Pancreas (tissue), 10 donors: ENCODE measurements around the gene ZNF630. TPM values are rescaled to one million over a fixed set of nuclear protein-coding genes. Genes with fewer than 3 reads are reported as not detected.
"Not testable (repeated sequence)": the region's sequence is repeated elsewhere in the genome, so short reads cannot be mapped to it uniquely, and the experiment has no call there.

ENCODE experiments used
- ATAC-seq, 4 donors: fragments of 200-7000 bp; cut with Tn5 transposase; one replicate each; pipeline versions ENCODE4 v1.8.0 to v1.9.1; 2020; ENCODE audit warnings: mild to moderate bottlenecking in 4 of 4, moderate library complexity in 4 of 4
- DNase-seq, 6 donors: peaks; one replicate each; pipeline ENCODE4 v3.0.0-alpha.2; 2020
- FAIRE-seq: peaks from 2 replicates; lab custom pipeline; 2012; peaks lifted over from hg19 to GRCh38; lab: Jason Lieb, UNC
- H3K27ac ChIP-seq, 4 donors: fragments of 200-600 bp; sonication (generic); 1 replicate in 3 of 4; 2 replicates in 1 of 4; pipeline versions ENCODE4 v1.5.0 to v1.8.0; 2020
- H3K27me3 ChIP-seq, 4 donors: fragments of 200-600 bp; one replicate each; pipeline ENCODE4 v1.8.0; 2021
- H3K36me3 ChIP-seq, 3 donors: fragments of 200-600 bp; sonication (generic) in 1 of 3; one replicate each; pipeline versions ENCODE4 v1.5.0 to v1.8.0; 2020 to 2021
- H3K4me1 ChIP-seq, 3 donors: fragments of 200-600 bp; one replicate each; pipeline ENCODE4 v1.8.0; 2021
- H3K4me3 ChIP-seq, 4 donors: fragments of 200-600 bp; sonication (generic) in 2 of 4; one replicate each; pipeline versions ENCODE4 v1.5.0 to v1.8.0; 2020 to 2021
- H3K9me3 ChIP-seq, 4 donors: fragments of 200-600 bp; one replicate each; pipeline ENCODE4 v1.8.0; 2021
- CTCF ChIP-seq, 4 donors: fragments of 200-600 bp; sonication (generic) in 3 of 4; IDR thresholded peaks; one replicate each; pipeline versions ENCODE4 v1.5.0 to v1.8.0; 2021; ENCODE audit warnings: antibody characterized with exemption in 4 of 4
- WGBS, 2 donors: extraction: QIAGEN DNeasy Blood & Tissue Kit; methylation state at CpG; one replicate each; pipeline ENCODE4 v1.1.7; 2013; 5-methylcytosine and 5-hydroxymethylcytosine counted together
- intact Hi-C, 3 donors: fragments of 100-400 bp; cut with DNase I; formaldehyde crosslinking; loops; one replicate each; pipeline versions ENCODE4 v1.11.1 to v1.14.2; 2022
- polyA plus RNA-seq, 2 donors: library from polyadenylated mRNA; stranded (reverse); fragments of 200-250 nt; gene quantifications; one replicate each; pipeline ENCODE4 v1.2.3, GENCODE V29; 2013
- total RNA-seq, 6 donors: library from RNA; stranded (reverse); fragmentation: NEBNext Ultra II Directional in 4 of 6; extraction: Animal tissue kit (Norgen Biotek cat#: 25700) in 4 of 6; gene quantifications; one replicate each; pipeline versions ENCODE4 v1.2.1 to v1.2.4, GENCODE V29; 2021 to 2023
- donor health status: healthy with polysubstance abuse.
- donor health status: DM: no; HTN: no; CAD: no; lungs with moderate emphysema.
- donor health status: DM: no; HTN: no; CAD: no.
- donor health status: control.
- donor health status: control.
- donor health status: Bipolar disorder and iron deficiency.
- donor health status: DM: yes; HTN: yes; CAD: no.
- donor health status: DM: no; HTN: no; CAD: no.
- donor health status: DM: no; HTN: no; CAD: no.
- donor health status: DM: yes; HTN: yes; CAD: no.

The ZNF630 gene
- total and polyA plus RNA-seq, 8 donors: 1.3 to 2.9 (median 1.4) TPM

- H3K27ac ChIP-seq: no peak overlapping the region
- no peak overlapping the region for H3K4me3 ChIP-seq
- H3K4me1 ChIP-seq: no peaks in the 10 kb centered on the region
- no peak for TF ChIP-seq CTCF (IDR thresholded peaks at IDR 0.05)
- no peak for DNase-seq
- no peaks in the 10 kb centered on the region for H3K27me3 ChIP-seq
- FAIRE-seq: no peak
- H3K9me3 ChIP-seq: no peaks in the 10 kb centered on the region
- ATAC-seq: no peak
- 45 to 65% methylated on average over 4 of the region's 4 CpGs for WGBS, 2 donors
- no peaks in the 10 kb centered on the region for H3K36me3 ChIP-seq
- intact Hi-C loops: loop anchor here in 1 of 3 donors (10.0 kb wide), 1 partner anchor 191 kb away; no protein-coding TSS in a partner anchor
Measured at GRCh38 chrX:48035891-48036290, 35.5 kb downstream of the ZNF630 start.

- not testable (repeated sequence) for H3K27me3 ChIP-seq, ATAC-seq, H3K27ac ChIP-seq, H3K36me3 ChIP-seq, DNase-seq, H3K9me3 ChIP-seq, H3K4me1 ChIP-seq, H3K4me3 ChIP-seq, FAIRE-seq
- intact Hi-C loops: loop anchor here in 1 of 3 donors (10.0 kb wide), 1 partner anchor 186 kb away; no protein-coding TSS in a partner anchor
- 65 to 77% methylated on average over 10 of the region's 10 CpGs for WGBS, 2 donors
Measured at GRCh38 chrX:48030641-48031173, 40.7 kb downstream of the ZNF630 start.

GRCh38 chrX:48030237-48030636, 41.2 kb downstream of the ZNF630 start:
- WGBS, 2 donors: 76% methylated on average over 10 of the region's 10 CpGs

GRCh38 chrX:48028091-48028490, 43.3 kb downstream of the ZNF630 start:
- Histone ChIP-seq H3K27ac (no peak overlapping the region), H3K9me3 (no peaks in the 10 kb centered on the region), H3K4me1 (no peaks in the 10 kb centered on the region), H3K36me3 (no peaks in the 10 kb centered on the region), H3K4me3 (no peak overlapping the region), H3K27me3 (no peaks in the 10 kb centered on the region)
- ATAC-seq: no peak
- DNase-seq: no peak
- no peak for TF ChIP-seq CTCF (IDR thresholded peaks at IDR 0.05)
- WGBS, 2 donors: 85 to 91% methylated on average over 8 of the region's 8 CpGs
- intact Hi-C loops: loop anchor here in 1 of 3 donors (10.0 kb wide), 1 partner anchor 183 kb away; no protein-coding TSS in a partner anchor
- no peak for FAIRE-seq

More at GRCh38 chrX:48030237-48030636, 41.2 kb downstream of the ZNF630 start:
- intact Hi-C loops: loop anchor here in 1 of 3 donors (10.0 kb wide), 1 partner anchor 185 kb away; no protein-coding TSS in a partner anchor
- Histone ChIP-seq H3K36me3 (no peaks in the 10 kb centered on the region), H3K4me1 (no peaks in the 10 kb centered on the region), H3K27me3 (no peaks in the 10 kb centered on the region), H3K27ac (no peak overlapping the region), H3K9me3 (no peaks in the 10 kb centered on the region), H3K4me3 (no peak overlapping the region)
- no peak for TF ChIP-seq CTCF (IDR thresholded peaks at IDR 0.05)
- no peak for FAIRE-seq
- no peak for ATAC-seq
- DNase-seq: no peak

GRCh38 chrX:48027545-48027944, 43.9 kb downstream of the ZNF630 start:
- 54 to 64% methylated on average over 3 to 4 of the region's 4 CpGs for WGBS, 2 donors
- not testable (repeated sequence) for FAIRE-seq, ATAC-seq, H3K27me3 ChIP-seq, DNase-seq, H3K4me3 ChIP-seq, H3K36me3 ChIP-seq, H3K9me3 ChIP-seq, H3K27ac ChIP-seq, H3K4me1 ChIP-seq
- intact Hi-C loops: loop anchor here in 1 of 3 donors (10.0 kb wide), 1 partner anchor 183 kb away; no protein-coding TSS in a partner anchor

GRCh38 chrX:48025561-48025960, 45.9 kb downstream of the ZNF630 start:
- no peaks in the 10 kb centered on the region for H3K27me3 ChIP-seq
- DNase-seq (peak in 1 of 6 donors; percentile 45), ATAC-seq (peak; percentile 60 to 74 (median 68)), FAIRE-seq (peak; percentile 82)
- H3K36me3 ChIP-seq: no peaks in the 10 kb centered on the region
- no peak overlapping the region for H3K27ac ChIP-seq
- intact Hi-C loops: loop anchor here in 1 of 3 donors (10.0 kb wide), 1 partner anchor 181 kb away; no protein-coding TSS in a partner anchor
- TF ChIP-seq CTCF (IDR thresholded peaks at IDR 0.05): peak; percentile 34 to 52 (median 42)
- WGBS, 2 donors: 1 to 7% methylated on average over 7 of the region's 7 CpGs
- no peaks in the 10 kb centered on the region for H3K4me1 ChIP-seq
- H3K9me3 ChIP-seq: no peaks in the 10 kb centered on the region
- no peak overlapping the region for H3K4me3 ChIP-seq
